GM12891 (cell line): Measurements from ENCODE around the gene ELFN1.

ENCODE experiments used
- POLR2A ChIP-seq: IDR thresholded peaks from 2 replicates; pipeline ENCODE4 v1.6.1; 2011; ENCODE audit warnings: low read depth, low read length, control low read depth
- POLR2AphosphoS5 ChIP-seq: IDR thresholded peaks from 2 replicates; pipeline ENCODE4 v1.6.1; 2011; ENCODE audit warnings: low read depth, low read length, control low read depth

DNA sequence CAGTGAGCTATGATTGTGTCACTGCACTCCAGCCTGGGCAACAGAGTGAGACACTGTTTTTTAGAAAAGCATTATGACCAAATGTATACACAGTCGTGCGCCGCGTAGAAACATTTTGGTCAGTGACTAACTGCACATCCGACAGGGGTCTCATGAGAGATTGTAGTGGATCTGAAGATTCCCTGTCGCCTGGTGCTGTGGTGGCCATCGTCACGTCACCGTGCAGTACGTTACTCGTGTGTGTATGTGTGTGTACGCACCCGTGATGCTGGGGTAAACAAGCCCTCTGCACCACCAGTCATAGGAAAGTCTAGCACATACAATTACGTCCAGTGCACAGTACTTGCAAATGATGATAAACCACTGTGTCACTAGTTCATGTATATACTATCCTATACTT lies 109.4 kb downstream of the ELFN1 start:
- TF ChIP-seq POLR2AphosphoS5 (no peak), POLR2A (no peak)
